ENCODE data around the gene GAL3ST2. TPM values are rescaled to one million over a fixed set of nuclear protein-coding genes. Genes with fewer than 3 reads are reported as not detected.

Gene GAL3ST2
- total RNA-seq, 5 donors from 2014 or later (not counting 1 experiment from before 2014, with no cell fraction given): 0.80 to 1.4 TPM; not detected in 3

DNA sequence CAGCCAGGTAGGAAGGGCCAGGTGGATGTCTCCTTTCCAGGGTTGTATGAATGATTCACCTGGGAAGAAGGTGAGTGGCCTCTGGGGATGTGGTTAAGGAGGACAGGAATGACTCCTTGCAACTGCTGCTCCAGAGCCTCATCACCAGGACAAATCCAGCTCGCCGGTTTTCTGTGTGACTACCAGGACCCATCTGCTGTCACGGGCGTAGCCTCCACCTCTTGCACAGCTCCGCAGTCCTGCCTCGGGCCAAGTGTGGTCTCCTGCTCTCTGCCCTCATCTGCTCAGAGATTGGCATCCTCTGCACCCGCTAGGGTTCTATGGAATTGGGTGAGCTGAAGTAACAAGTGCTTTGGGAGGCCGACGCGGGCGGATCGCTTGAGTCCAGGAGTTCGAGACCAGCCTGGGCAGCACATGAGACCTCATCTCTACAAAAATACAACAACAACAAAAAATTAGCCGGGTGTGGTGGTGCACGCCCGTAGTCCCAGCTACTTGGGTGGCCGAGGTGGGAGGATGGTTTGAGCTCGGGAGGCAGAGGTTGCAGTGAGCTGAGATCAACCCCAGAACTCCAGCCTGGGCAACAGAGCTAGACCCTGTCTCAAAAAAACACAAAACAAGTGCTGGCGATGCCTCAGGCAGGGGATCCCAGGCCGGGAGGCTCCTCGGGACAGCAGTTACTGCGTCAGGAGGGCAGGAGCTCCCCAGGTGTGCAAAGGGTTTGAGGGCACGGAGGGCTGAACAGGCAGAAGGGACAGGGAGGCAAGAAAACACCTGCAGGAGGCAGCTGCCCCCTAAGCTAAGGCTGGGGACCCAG is 43.0 kb upstream of the GAL3ST2 start:
- H3K27ac Mint-ChIP-seq: peak overlapping the region; percentile 23 to 66

DNA sequence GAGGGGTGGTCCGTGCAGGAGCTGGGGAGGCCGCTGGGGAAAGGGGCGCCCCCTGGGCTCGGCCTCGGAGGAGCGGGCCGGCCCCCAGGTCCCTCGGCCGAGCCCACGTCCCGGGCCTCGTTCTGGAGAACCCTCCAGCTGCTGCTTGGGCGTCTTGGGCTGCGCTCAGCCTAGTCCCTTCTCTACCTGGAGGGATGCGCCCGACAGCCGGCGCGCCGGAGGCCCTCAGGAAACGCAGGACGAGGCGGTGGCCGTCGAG is 42.5 kb upstream of the GAL3ST2 start:
- POLR2A ChIA-PET: interaction anchor here in 1 of 2 donors (0.5 to 0.7 kb wide), 2 partner anchors 32 to 33 kb away, joined by 3 read pairs; no protein-coding TSS in a partner anchor
- ATAC-seq (replicated peaks in 1 of 4) (no peak), DNase-seq (no peak)
- H3K36me3 Mint-ChIP-seq: no peaks in the 10 kb centered on the region
- H3K4me3 Mint-ChIP-seq: peak overlapping the region; percentile 54 to 73 (median 70)
- H3K9me3 Mint-ChIP-seq: no peaks in the 10 kb centered on the region
- peaks cover 0 to 3% of the 10 kb centered on the region in 2 donors for H3K36me3 ChIP-seq (ENCODE audit: control insufficient read depth in 2 of 2, extremely low read depth in 1 of 2, insufficient read depth in 1 of 2, low read length in 1 of 2)
- WGBS (ENCODE audit: insufficient coverage): 2% methylated on average over 25 of the region's 25 CpGs
- H3K27ac Mint-ChIP-seq: no peak overlapping the region
- H3K4me1 Mint-ChIP-seq: peaks cover 27 to 48% (median 39%) of the 10 kb centered on the region in 3 donors
- CTCF ChIA-PET: interaction anchor here in 1 of 2 donors (0.6 to 1.2 kb wide), 3 partner anchors 29 to 515 kb away, joined by 3 read pairs; no protein-coding TSS in a partner anchor
- no peaks in the 10 kb centered on the region for H3K27me3 Mint-ChIP-seq
- peaks cover 0 to 43% of the 10 kb centered on the region in 2 experiments for H3K4me1 ChIP-seq (ENCODE audit: control insufficient read depth in 1 of 2, extremely low read depth in 1 of 2, insufficient read depth in 2 of 2, low read length in 2 of 2)
- H3K27me3 ChIP-seq (replicated peaks in 1 of 2; ENCODE audit: control insufficient read depth in 2 of 2, extremely low read depth in 1 of 2, insufficient read depth in 2 of 2, low read length in 1 of 2): peaks cover 0 to 2% of the 10 kb centered on the region in 2 experiments
- H3K27ac ChIP-seq (ENCODE audit: low read length): peak overlapping the region; percentile 34
- no peaks in the 10 kb centered on the region for H3K9me3 ChIP-seq
- peak overlapping the region; percentile 35 to 42 for H3K4me3 ChIP-seq (ENCODE audit: control insufficient read depth in 1 of 2, extremely low read depth in 1 of 2, low read length in 1 of 2)

More for the DNA sequence above, 43.0 kb upstream of the GAL3ST2 start:
- no peaks in the 10 kb centered on the region for H3K36me3 Mint-ChIP-seq
- H3K36me3 ChIP-seq (ENCODE audit: control insufficient read depth in 2 of 2, extremely low read depth in 1 of 2, insufficient read depth in 1 of 2, low read length in 1 of 2): peaks cover 0 to 3% of the 10 kb centered on the region in 2 donors
- H3K9me3 Mint-ChIP-seq: no peaks in the 10 kb centered on the region
- no peaks in the 10 kb centered on the region for H3K9me3 ChIP-seq
- ChIA-PET POLR2A (interaction anchor here in 1 of 2 donors (0.5 to 0.7 kb wide), 2 partner anchors 31 to 32 kb away, joined by 3 read pairs; no protein-coding TSS in a partner anchor), CTCF (interaction anchor here in 1 of 2 donors (0.6 to 1.2 kb wide), 2 partner anchors 145 to 514 kb away, joined by 3 read pairs; no protein-coding TSS in a partner anchor)
- peak in 1 of 35 experiments; percentile 16 for DNase-seq
- WGBS (ENCODE audit: insufficient coverage): 78% methylated on average over 13 of the region's 23 CpGs
- peaks cover 25 to 44% (median 36%) of the 10 kb centered on the region in 3 donors for H3K4me1 Mint-ChIP-seq
- peaks cover 0 to 41% of the 10 kb centered on the region in 2 experiments for H3K4me1 ChIP-seq (ENCODE audit: control insufficient read depth in 1 of 2, extremely low read depth in 1 of 2, insufficient read depth in 2 of 2, low read length in 2 of 2)
- no peaks in the 10 kb centered on the region for H3K27me3 Mint-ChIP-seq
- peaks cover 0 to 2% of the 10 kb centered on the region in 2 experiments for H3K27me3 ChIP-seq (replicated peaks in 1 of 2; ENCODE audit: control insufficient read depth in 2 of 2, extremely low read depth in 1 of 2, insufficient read depth in 2 of 2, low read length in 1 of 2)
- peak overlapping the region; percentile 35 to 42 for H3K4me3 ChIP-seq (ENCODE audit: control insufficient read depth in 1 of 2, extremely low read depth in 1 of 2, low read length in 1 of 2)
- H3K27ac ChIP-seq (ENCODE audit: low read length): peak overlapping the region; percentile 34
- H3K4me3 Mint-ChIP-seq: peak overlapping the region; percentile 60 to 73 (median 70)
- no peak for ATAC-seq (replicated peaks in 1 of 4)

DNA sequence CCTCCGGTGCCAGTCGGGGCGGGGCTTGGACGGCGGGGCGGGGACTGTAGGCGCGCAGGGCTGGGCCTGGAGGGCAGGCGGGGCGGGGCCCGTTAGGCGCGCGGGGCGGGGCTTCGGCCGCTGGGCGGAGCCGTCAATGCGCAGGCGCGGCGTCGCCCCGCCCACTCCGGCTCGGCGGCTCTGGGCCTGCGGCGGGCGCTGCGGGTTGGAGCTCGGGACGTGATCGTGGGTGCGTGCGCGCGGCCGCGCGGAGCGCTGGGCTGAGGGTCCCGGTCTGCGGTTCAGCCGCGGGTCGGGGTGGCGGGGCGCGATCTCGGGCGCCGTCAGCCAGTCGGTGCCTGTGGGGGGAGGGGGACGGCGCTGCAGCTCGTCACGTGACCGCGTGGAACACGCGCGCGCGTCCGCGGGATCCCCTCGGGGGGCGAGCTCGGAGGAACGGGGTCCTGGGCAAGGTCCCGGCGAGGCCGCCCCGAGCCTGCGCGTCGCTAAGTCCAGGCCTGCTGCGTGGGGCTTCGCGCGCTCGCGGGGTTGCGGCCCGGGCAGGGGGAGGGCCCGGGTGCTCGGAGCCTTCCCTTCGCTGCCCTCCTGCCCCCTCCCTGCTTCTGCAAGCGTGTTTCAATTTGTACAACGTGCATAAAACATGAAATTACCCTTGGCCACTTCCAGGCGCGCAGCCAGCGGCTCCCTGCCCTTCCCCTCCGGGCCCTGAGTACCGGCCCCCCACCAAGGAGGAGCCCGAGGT is 42.0 kb upstream of the GAL3ST2 start, which contains the start of gene D2HGDH:
Gene D2HGDH (plus strand): TSS at position 164 of the 742 bp plus-strand sequence. CDS start 595 bp downstream, outside the sequence.
- Mint-ChIP-seq H3K27ac (peak within 1 kb of the TSS; percentile 23 to 66), H3K9me3 (no peaks in the 10 kb centered on the region), H3K4me3 (peak within 1 kb of the TSS; percentile 73 to 86 (median 80)), H3K4me1 (peaks cover 31 to 53% (median 44%) of the 10 kb centered on the region in 3 donors), H3K36me3 (no peaks in the 10 kb centered on the region), H3K27me3 (no peaks in the 10 kb centered on the region)
- under 1% methylated on average over 98 of the region's 98 CpGs for WGBS (ENCODE audit: insufficient coverage)
- CTCF ChIA-PET: interaction anchor here in 1 of 2 donors (0.6 to 1.2 kb wide), 3 partner anchors 29 to 515 kb away, joined by 3 read pairs; no protein-coding TSS in a partner anchor
- H3K36me3 ChIP-seq (ENCODE audit: control insufficient read depth in 2 of 2, extremely low read depth in 1 of 2, insufficient read depth in 1 of 2, low read length in 1 of 2): peaks cover 0 to 3% of the 10 kb centered on the region in 2 donors
- POLR2A ChIA-PET: interaction anchor here in 1 of 2 donors (0.5 to 0.7 kb wide), 2 partner anchors 32 to 33 kb away, joined by 3 read pairs; no protein-coding TSS in a partner anchor
- peak; percentile 90 to 95 (median 92) for ATAC-seq (replicated peaks in 1 of 4)
- H3K27me3 ChIP-seq (replicated peaks in 1 of 2; ENCODE audit: control insufficient read depth in 2 of 2, extremely low read depth in 1 of 2, insufficient read depth in 2 of 2, low read length in 1 of 2): peaks cover 0 to 2% of the 10 kb centered on the region in 2 experiments
- peaks cover 0 to 48% of the 10 kb centered on the region in 2 experiments for H3K4me1 ChIP-seq (ENCODE audit: control insufficient read depth in 1 of 2, extremely low read depth in 1 of 2, insufficient read depth in 2 of 2, low read length in 2 of 2)
- peak within 1 kb of the TSS; percentile 38 for H3K27ac ChIP-seq (ENCODE audit: low read length)
- no peaks in the 10 kb centered on the region for H3K9me3 ChIP-seq
- DNase-seq: peak; percentile 71 to 96 (median 89)
- H3K4me3 ChIP-seq (ENCODE audit: control insufficient read depth in 1 of 2, extremely low read depth in 1 of 2, low read length in 1 of 2): peak within 1 kb of the TSS; percentile 73 to 83

DNA sequence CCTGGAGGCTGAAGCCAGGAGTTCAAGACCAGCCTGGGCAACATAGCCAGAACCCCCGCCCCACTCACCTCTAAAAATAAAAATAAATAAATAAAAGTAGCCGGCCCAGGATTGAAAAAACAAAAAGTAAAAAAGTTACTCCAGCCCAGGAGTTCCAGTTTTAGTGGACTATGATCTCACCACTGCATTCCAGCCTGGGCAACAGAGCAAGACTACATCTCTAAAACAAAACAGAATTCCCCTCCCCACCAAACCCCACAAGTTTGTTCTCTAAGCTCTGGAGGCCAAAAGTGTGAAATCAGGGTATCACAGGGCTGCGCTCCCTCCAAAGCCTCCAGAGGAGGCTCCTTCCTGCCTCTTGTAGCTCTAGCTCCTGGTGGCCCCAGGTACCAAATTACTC is 40.5 kb upstream of the GAL3ST2 start:
- CTCF ChIA-PET: no interaction called here
- H3K27me3 Mint-ChIP-seq: no peaks in the 10 kb centered on the region
- POLR2A ChIA-PET: no interaction called here
- WGBS (ENCODE audit: insufficient coverage): 100% methylated on average over 1 of the region's 3 CpGs
- Histone ChIP-seq H3K9me3 (no peaks in the 10 kb centered on the region), H3K4me1 (ENCODE audit: control insufficient read depth in 1 of 2, extremely low read depth in 1 of 2, insufficient read depth in 2 of 2, low read length in 2 of 2) (peaks cover 2 to 57% of the 10 kb centered on the region in 2 experiments), H3K36me3 (ENCODE audit: control insufficient read depth in 2 of 2, extremely low read depth in 1 of 2, insufficient read depth in 1 of 2, low read length in 1 of 2) (peaks cover 0 to 3% of the 10 kb centered on the region in 2 donors), H3K27ac (ENCODE audit: low read length) (no peak overlapping the region), H3K27me3 (replicated peaks in 1 of 2; ENCODE audit: control insufficient read depth in 2 of 2, extremely low read depth in 1 of 2, insufficient read depth in 2 of 2, low read length in 1 of 2) (peaks cover 0 to 2% of the 10 kb centered on the region in 2 experiments), H3K4me3 (ENCODE audit: control insufficient read depth in 1 of 2, extremely low read depth in 1 of 2, low read length in 1 of 2) (no peak overlapping the region)
- peak overlapping the region; percentile 62 to 71 for H3K27ac Mint-ChIP-seq
- H3K36me3 Mint-ChIP-seq: no peaks in the 10 kb centered on the region
- peak overlapping the region; percentile 73 to 86 (median 80) for H3K4me3 Mint-ChIP-seq
- ATAC-seq (replicated peaks in 1 of 4) (no peak), DNase-seq (no peak)
- no peaks in the 10 kb centered on the region for H3K9me3 Mint-ChIP-seq
- peaks cover 35 to 56% (median 55%) of the 10 kb centered on the region in 3 donors for H3K4me1 Mint-ChIP-seq

DNA sequence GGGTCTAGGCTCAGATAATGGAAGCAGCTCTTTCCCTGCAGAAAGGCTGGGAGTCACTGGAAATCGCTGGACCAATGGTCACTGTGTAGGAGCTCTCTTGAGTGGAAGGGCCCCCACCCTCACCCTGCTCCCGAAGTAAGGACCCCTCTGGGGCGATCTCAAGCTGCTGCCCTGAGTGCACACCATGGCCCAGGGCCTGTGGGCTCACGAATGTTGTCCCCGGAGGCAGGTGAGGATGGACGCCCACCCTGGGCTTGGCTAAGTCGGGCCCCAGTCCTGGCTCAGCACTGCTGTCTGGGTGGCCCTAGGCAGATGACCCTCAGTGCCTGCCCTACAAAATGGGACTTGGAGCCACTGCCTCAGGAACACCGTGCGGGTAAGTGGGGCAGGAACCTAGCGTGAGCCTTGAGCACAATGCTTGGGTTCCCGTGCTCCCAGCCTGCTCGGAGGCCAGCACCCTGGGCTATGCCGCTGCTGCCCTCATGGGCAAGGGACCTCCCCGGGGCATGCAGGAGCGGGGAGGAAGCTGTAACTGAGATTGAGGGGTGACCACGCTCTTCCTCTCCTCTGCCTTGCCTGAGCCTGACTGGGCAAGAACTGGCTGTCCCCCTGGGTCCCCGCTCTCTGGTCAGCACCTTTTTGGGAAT is 38.5 kb upstream of the GAL3ST2 start:
- POLR2A ChIA-PET: interaction anchor here in 1 of 2 donors (0.5 kb wide), 1 partner anchor 26 kb away, joined by 4 read pairs; no protein-coding TSS in a partner anchor
- ATAC-seq (replicated peaks in 1 of 4) (no peak), DNase-seq (no peak)
- Histone ChIP-seq H3K36me3 (ENCODE audit: control insufficient read depth in 2 of 2, extremely low read depth in 1 of 2, insufficient read depth in 1 of 2, low read length in 1 of 2) (peaks cover under 1 to 3% of the 10 kb centered on the region in 2 donors), H3K9me3 (no peaks in the 10 kb centered on the region), H3K4me1 (ENCODE audit: control insufficient read depth in 1 of 2, extremely low read depth in 1 of 2, insufficient read depth in 2 of 2, low read length in 2 of 2) (peaks cover 2 to 59% of the 10 kb centered on the region in 2 experiments), H3K27ac (ENCODE audit: low read length) (no peak overlapping the region), H3K27me3 (replicated peaks in 1 of 2; ENCODE audit: control insufficient read depth in 2 of 2, extremely low read depth in 1 of 2, insufficient read depth in 2 of 2, low read length in 1 of 2) (peaks cover 0 to 2% of the 10 kb centered on the region in 2 experiments), H3K4me3 (ENCODE audit: control insufficient read depth in 1 of 2, extremely low read depth in 1 of 2, low read length in 1 of 2) (no peak overlapping the region)
- H3K27ac Mint-ChIP-seq: no peak overlapping the region
- no peaks in the 10 kb centered on the region for H3K36me3 Mint-ChIP-seq
- H3K4me1 Mint-ChIP-seq: peaks cover 26 to 51% (median 45%) of the 10 kb centered on the region in 3 donors
- WGBS (ENCODE audit: insufficient coverage): 96% methylated on average over 15 of the region's 17 CpGs
- CTCF ChIA-PET: no interaction called here
- no peak overlapping the region for H3K4me3 Mint-ChIP-seq
- H3K9me3 Mint-ChIP-seq: no peaks in the 10 kb centered on the region
- H3K27me3 Mint-ChIP-seq: no peaks in the 10 kb centered on the region
